ENCODE measurements around the gene GTSE1.

The GTSE1 gene

DNA sequence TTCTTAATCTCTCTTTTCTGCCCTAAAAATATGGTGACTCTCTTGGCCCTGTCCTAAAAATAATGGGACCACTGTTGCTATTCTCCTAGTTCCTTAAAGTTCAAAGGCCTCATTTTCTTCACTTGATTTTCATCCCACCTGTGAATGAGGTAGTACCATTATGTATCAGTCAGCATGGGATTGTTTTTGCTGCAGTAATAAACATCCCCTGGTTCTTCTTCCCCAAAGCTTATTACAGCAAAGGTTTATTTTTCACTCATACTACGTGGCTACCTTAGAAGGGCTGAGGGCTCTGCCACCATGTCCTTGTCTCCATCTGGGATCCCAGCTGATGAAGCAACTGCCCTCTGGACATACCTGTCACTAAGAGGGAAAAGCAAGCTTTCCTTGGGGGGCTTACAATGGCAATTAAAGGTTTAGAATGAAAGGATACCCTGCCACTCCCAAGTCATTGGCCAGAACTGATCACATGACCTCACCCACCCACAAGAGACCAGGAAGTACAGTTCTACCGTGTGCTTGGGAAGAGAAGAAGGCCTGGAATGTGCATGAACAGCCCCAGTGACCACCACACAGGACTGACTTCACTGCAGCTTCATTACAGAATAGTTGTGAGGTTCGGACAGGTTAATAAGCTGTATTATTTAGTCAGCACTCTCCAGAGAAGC, 21.1 kb upstream of the GTSE1 start:
- no peak for DNase-seq

DNA sequence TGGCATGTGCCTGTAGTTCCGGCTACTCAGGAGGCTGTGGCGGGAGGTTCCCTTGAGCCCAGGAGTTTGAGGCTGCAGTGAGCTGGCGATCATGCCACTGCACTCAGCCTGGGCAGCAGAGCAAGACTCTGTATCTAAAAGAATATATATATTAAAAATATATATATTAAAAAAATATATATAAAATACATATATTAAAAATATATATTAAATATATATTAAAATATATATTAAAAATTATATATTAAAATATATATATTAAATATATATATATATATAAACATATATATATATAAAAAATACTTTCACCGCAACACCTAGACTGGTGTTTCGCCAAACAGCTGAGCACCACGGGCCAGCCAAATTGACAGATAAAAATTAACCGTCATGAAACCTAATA, 20.1 kb upstream of the GTSE1 start:
- no peak for DNase-seq

DNA sequence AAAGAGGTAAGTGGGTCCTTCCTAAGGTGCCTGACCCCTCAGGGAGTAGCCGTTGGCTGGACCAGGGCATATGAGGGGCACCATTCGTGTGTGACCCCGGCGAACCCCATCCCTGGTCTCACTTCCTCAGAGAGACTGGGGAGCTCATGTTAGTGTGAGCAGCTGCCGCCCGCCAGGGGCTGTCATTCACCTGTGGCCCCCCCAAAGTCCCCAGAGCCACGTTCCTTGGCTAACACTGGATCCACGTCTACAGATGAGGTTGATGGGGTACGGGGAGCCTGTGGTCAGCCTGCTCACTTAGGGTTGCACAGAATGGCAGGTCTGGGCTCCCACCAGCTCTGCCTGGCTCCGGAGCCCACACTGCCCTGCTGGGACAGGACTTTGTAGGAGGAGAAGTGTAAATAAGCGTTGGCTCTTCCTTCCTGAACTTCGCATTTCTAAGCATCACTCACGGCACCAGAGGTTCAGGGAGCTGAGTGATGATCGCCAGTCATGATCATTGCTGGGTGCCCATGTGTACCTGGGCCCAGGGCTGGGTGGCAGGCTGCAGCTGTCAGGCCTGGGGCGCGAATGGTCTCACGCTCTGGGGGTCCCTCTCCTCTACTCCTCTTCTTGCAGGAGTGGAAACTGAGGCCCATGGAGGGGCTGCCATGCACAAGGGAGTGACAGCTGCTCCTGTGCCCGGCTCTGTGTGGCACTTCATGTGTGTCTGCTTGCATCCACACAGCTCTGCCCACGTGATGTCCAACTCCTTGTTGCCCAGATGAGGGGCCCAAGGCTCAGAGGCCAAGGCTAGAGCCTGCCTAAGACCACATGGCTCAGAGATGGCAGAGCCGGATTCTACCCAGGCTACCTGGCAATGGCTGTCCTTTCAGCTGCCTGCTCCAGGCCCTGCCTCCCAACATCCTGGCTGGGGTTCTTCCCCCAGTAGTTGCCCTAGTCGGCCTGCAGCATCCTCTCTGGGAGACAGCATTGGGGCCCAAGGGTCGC, 17.7 kb upstream of the GTSE1 start:
- DNase-seq = no peak

DNA sequence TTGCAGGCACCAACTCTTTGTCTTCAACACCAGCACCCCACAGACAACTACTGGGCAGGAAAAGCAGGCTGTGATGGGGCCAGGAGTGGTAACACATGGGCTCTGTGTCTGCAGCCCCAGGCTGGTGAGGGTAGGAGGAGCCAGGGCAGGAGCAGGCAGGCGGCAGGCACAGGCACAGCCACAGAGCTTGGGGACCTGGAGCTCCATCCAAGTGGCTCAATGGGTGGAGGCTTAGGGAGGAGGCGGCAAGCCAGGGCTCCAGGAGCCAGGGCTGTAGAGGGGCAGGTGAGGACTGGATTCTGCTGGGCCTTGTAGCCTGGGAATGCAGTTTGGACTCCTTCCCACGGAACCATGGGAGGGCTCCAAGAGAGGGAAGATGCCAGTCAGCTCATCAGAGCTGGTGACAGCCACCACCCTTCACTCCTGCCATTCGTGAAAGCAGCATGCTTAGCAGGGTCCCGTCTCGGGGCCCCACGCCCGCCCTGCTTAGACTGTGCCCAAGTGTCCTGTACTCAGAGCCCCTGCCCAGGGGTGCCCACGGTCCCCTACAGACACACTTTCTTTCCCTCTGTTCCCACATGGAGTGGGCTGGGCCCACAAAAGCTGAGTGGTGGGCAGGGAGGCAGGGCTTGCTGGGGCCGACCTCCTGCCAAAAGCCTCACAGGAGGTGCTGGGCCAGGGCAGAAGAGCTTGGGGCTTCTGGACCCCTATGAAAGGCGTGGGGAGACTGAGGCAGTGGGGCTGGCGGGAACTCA, 16.4 kb upstream of the GTSE1 start:
- DNase-seq = no peak

DNA sequence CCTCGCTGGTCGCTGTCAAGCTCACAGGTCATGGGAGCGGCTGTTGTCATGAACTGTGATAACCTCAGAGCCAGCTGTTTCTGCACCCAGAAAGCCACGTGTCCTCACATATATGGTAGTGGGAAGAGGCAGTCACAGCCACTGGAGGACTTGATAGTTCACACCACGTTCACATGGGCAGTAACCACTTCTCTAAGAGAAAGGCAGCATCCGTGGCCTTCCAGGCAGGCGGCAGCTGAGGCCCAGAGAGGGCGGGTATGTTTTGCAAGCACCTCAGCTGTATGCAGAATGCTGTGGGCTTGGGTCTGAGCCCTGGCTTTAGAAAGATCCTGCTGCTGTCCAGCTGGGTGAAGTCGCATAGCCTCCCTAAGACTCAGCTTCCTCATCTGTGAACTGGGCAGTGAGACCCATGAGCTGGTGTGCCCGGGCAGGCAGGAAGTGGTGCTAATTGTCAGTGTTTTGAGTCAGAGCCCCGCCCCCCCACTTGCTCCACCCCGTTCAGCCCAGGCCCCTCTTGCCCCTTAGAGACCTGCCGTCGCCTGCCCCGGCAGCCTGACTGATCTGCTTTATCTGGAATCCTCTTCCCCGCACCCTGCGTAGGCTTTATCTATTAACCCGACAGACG, 15.6 kb upstream of the GTSE1 start:
- no peak for DNase-seq

DNA sequence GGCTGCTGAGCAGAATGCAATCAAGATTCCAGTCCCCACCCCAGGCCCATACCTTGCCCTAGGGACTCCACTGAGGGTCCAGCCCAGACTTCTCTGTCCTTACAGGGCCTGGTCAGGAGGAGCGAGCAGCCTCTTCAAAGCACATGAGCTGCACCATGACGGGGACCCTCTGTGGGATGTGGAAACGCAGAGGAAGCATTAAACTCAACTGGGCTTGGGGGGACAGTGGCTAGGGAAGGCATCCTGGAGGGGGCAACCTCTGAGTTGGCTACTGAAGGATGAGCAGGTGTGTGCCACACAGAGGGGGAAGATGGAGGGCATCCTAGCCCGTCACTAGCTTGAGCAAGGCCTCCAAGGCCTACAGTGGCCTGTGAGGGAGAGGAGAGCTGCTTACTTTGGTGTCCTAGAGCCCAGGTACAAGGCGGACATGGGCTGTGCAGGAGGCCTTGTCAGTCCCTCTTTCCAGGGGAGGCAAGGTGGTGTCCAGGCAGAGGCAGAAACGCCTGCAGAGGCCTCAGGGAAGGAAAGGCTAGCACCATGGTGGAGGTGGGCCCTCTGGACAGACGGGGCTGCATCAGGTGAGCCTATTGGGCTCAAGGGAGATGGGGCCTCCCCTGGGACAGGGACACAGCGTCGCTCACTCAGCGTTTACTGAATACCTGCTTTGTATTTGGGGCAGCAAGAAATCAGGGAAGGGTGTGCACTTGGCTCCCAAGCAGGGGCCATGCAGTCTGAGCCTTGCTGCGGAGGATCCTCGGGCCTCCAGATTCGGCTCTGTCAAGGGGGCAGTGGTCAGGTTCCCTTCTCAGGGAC, 14.6 kb upstream of the GTSE1 start:
- DNase-seq = no peak

DNA sequence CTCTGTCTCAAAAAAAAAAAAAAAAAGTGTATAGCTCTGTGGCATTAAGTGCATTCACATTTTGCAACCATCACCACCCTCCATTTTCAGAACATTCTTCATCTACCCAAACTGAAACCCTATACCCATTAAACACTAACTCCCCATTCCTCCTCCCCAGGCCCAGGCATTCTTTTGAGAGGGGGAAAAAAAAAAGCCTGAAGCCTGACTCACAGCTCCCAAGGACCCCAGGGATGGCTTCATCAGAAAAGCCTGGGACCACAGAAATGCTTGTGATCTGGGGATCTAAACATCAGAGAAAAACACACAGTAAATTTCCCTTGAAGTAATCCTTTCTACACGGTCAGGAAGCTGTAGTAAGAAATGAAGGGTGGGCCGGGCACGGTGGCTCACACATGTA, 10.7 kb upstream of the GTSE1 start:
- DNase-seq = no peak

DNA sequence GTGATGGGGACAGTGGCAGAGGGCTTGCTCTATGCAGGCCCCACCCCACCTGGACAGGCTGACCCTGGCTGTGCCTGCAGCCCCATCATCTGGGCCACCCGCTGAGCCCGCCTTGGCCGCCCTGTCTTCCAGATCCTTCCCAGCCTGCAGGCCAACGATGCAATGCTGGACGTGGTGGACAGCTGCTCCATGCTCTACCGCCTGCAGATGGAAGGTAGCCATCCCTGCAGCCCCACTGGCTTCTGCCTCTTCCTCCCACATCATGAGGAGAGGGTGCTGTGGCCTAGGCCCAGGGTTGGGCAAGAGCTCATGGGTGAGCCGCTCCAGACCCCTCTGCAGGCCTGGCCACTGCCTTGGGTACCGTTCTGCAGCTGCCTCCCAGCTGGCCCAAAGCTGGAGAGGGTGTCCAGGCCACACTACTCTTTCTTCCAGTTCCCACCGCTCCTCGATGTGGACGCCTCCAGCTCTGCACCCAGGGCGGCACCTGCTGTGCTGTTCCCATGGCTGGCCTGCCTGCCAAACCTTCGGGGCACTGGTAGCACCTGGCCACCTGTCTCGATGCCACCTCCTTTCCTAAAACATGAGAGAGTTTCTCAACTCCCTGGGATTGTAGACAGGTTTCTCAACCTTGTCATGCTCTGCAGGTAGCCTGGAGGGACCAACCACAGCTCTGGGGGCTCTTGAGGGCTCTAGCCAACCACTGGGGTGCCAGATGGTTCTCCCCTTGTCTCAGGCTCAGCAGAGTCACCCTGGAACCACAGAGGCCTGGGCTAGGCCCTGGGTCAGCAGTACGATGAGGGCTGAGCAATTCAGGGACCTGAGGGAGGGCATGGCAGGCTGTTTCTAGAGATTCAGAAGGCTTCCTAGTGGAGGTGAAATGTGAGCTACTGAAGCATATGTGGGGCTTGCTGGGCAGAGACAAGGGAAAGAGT, 9.5 kb upstream of the GTSE1 start:
- DNase-seq = no peak

DNA sequence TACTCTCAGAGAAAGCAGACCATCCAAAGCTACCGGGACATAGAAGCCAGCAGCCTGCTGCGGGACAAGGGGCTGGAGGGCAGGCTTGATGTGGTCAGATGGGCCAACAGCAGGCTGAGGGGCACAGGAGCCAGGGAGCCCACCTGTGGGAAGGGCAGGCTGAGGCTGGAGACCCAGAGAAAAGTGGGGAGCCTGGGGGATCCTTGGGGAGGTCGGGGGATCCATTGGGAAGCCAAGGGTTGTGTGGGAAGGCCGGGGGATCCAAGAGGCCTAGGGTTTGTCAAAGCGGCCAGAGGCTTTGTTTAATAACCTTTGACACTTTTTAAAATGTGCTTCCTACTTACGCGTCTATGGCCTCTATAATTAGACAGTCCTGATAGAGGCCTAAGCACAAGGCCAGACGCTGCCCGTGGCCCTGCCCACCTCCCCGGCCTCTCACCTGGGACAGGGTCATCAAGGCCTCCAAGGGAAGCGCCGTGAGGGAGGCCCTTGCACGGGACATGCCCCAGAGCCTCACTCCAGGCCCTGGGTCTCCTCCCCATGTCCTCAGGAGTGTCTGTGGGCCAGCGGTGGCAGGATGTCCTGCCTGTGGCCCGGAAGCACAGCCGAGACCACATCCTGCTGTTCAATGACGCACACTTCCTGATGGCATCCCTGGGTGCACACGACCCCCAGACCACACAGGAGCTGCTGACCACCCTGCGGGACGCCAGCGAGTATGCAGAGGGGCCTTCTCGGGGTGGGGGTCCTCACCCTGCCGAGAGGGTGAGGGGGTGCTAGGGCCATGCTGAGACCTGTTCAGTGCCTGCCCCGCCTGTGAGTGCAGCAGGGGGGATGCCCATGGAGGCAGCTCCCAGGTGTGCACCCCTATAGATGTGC, 8.6 kb upstream of the GTSE1 start:
- no peak for DNase-seq

DNA sequence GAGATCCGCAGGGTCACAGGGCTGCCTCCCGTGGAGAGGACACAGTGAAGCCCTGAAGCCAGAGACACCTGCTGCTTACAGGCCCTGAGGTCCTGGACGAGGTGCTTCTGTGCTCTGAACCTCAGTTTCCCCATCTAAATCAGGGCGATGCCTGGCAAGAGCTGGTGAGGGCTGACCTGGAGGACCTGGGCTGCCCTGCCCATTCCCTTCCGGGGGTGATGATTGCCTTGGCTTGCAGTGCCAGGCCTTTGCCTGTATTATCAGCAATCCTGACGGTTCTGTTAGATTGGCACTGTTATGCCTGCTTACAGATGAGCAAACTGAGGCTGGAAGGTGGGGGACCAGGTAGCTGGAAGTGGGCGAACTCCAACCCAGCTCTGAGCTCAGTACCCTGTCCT, 7.8 kb upstream of the GTSE1 start:
- no peak for DNase-seq

DNA sequence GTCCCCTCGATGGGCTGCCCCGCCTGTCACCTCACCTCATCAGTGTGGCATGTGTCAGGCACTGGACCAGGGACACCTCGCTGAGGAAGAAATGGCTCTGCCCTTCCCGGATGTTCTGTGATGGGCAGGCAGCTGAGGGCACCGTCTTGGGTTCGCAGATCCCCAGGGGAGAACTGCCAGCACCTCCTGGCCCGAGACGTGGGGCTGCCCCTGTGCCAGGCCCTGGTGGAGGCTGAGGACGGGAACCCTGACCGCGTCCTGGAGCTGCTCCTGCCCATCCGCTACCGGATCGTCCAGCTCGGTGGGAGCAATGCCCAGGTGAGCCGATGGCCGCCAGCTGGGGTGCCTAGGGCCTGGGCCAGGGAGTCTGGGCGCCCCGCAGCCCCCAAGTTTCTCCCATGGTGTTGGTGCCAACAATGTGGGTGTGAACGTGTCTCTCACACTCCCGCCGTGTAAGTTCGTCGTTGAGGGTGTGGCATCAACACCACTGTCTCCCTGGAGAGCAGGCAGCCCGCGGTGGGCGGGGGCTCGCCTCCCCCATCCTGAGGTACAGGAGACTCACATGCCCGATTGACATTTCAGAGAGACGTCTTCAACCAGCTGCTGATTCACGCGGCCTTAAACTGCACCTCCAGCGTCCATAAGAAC, 7.3 kb upstream of the GTSE1 start:
- DNase-seq = no peak

DNA sequence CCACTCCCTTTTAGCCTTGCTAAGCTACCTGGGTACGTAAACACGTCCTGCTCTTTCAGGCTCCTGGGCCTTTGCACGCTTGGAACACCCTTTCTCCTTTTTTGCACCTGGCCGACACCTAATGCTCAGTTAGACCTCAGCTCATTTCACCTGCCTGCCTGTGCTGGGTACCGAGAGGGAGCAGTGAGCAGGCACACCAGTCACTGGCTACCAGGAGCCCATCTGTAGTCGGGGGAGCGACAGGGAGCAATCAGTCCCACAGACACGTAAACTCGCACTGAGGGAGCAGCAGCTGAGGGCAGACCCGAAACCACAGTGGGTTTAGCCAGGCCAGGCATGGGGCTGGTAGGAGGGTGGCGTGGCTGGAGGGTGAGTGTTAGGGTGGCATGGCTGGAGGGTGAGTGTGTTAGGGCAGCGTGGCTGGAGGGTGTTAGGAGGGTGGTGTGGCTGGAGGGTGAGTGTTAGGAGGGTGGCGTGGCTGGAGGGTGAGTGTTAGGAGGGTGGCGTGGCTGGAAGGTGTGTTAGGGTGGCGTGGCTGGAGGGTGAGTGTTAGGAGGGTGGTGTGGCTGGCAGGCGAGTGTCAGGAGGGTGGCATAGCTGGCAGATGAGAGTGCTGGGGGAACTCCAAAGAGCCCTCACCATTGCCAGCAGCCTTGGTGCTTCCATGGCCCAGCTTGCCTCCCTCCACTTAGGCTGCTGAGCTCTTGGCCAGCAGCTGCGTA, 6.4 kb upstream of the GTSE1 start:
- no peak for DNase-seq

DNA sequence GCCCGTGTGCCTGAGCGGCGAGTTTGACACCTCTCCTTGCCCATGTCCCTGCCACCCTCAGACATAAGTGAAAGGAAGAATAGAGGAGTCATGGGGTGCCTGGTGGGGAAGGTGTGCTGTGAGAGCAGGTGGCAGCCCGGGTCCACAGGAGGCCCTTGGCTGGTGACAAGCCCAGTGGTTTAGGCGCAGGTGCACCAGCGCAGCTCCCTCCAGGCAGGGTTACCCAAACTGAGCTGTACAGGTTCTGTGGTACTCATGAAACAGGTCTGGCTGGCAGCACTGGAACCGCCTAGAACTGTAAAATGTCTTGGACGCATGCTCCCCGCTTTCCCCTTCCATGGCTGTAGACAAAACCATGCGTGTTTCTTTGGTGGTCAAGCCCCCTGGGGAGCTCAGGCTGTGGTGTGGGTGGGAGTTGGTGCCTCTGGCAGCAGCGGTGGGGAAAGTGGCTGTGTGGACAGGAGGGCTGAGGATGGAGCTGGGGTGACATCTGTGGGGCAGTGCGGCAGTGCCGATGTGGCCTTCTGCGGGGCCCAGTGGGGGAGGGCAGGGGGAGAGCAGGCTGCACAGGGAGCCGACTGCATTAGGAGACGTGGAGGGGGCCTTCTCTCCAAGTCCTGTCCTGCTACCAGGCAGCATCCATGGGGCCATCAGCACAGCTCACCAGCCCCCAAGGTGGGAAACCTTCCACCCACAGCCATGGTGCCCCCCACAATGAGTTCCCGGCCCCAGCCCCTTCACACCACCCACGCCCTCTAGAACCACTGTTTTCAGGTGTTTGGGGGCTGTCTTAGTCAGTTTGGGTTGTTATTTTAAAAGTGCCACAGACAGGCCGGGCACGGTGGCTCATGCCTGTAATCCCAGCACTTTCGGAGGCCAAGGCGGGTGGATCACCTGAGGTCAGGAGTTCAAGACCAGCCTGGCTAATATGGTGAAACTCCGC, 5.6 kb upstream of the GTSE1 start:
- no peak for DNase-seq

DNA sequence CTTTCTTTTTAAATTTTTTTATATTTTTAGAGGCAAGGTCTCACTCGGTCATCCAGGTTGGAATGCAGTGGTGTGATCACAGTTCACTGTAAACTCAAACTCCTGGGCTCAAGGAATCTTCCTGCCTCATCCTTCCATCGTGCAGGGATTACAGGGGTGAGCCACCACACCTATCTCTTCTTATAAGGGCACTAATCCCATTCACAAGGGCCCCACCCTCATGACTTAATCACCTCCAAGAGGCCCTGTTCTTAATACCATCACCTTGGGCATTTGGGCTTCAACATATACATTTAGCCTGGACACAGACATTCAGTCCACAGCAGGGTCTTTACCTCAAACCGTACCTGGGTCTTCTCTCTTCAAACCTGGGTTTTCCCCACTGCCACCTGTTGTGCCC, 4.5 kb upstream of the GTSE1 start:
- DNase-seq = no peak

DNA sequence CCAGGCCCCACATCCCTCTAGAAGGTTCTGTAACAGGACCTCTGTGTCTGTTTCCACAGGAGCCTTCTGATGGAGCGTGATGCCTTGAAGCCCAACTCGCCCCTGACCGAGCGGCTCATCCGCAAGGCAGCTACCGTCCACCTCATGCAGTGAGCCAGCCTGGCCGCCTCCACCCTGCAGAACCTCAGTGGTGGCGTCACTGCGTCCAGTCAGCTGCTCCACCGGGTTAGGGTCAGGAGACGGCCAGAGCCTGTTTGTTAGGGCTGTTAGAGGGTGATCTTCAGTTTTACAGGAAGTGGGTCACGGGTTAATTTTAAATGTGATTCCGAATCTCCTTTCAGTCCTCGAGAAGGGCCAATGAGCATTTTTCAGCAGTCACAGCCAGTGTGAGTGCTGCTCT, 3.9 kb upstream of the GTSE1 start:
- no peak for DNase-seq

DNA sequence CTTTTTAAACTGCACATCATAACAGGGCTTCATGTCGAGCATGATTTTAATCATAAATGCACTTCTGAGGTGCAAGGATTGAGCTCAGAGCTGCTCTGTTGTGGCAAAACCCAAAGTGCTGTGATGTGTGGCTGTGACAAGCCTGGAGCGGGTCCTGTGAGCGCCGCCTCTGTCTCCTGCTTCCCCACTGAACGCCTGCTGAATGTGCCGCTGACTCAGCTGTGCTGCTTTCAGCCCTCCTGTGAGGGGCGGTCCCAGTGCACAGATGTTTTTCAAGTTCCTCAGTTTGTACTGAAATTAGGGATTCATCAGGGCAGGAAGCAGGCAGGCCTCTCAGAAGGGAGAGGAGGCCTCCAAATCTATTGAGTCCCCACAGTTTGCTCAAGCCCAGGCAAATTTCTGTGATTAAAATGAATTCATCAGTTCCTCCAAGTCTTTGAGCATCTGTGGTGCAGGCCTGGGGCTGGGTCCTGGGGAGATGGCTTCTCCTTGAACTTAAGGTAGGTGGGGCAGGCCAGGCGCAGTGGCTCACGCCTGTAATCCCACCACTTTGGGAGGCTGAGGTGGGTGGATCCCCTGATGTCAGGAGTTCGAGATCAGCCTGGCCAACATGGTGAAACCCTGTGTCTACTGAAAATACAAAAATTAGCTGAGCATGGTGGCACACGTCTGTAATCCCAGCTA, 3.0 kb upstream of the GTSE1 start:
- no peak for DNase-seq

DNA sequence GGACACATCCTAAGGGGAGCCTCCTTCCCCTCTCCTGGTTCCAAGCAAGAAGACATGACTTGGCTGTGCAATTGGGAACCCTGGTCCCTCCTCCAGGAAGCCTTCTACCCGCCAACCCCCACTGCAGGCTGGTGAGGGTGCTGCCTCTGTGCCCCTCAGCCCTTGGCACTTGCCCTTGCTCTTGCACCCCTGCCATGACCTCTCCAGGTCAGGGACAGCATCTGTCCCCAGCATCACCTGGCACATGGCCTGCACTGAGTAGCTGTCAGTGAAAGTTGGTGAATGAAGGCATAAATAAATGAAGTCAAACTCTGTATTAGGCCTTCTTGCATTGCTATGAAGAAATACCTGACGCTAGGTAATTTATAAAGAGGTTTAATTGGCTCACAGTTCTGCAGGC, 1.9 kb upstream of the GTSE1 start:
- no peak for DNase-seq

Measured in eye (tissue), 1 donor.